NCI-H1417 (cell line): Measurements from ENCODE around the gene OR11H12.
"Not testable (repeated sequence)": the region's sequence is repeated elsewhere in the genome, so short reads cannot be mapped to it uniquely, and the experiment has no call there.

Experiments used
- DNase-seq, 3 experiments: peaks; one replicate each; lab custom pipeline; 2025; lab: John Stamatoyannopoulos, UW

Gene OR11H12

GRCh38 chr14:18600817-18601216 is at the start of gene OR11H12:
Gene OR11H12, plus strand, starts transcription at chr14:18601117. Its CDS starts 0 bp downstream, at chr14:18601117.
- not testable (repeated sequence) for DNase-seq

GRCh38 chr14:18582908-18583307 is 18.0 kb upstream of the OR11H12 start:
- not testable (repeated sequence) for DNase-seq

GRCh38 chr14:18626610-18627213 is 25.8 kb downstream of the OR11H12 start:
- not testable (repeated sequence) for DNase-seq

- not testable (repeated sequence) for DNase-seq
These were observed 35.1 kb downstream of the OR11H12 start for GRCh38 chr14:18636066-18636465.

GRCh38 chr14:18638032-18638431 is 37.1 kb downstream of the OR11H12 start:
- DNase-seq, result not testable (repeated sequence)

- not testable (repeated sequence) for DNase-seq
These were observed 37.9 kb downstream of the OR11H12 start for GRCh38 chr14:18638785-18639184.

- not testable (repeated sequence) for DNase-seq
These were observed 45.3 kb downstream of the OR11H12 start for GRCh38 chr14:18646075-18646730.
